HepG2 (cell line): ENCODE measurements around the gene TCOF1.

Experiments used
- CTCF ChIP-seq: sonication (generic); formaldehyde crosslinking; IDR thresholded peaks from 2 replicates; pipeline ENCODE4 v1.5.0; 2020; ENCODE audit warnings: mild to moderate bottlenecking, missing genetic modification reagents, moderate library complexity
- DMTF1 ChIP-seq: sonication (generic); formaldehyde crosslinking; IDR thresholded peaks from 2 replicates; pipeline ENCODE4 v1.4.0; 2020; ENCODE audit warnings: mild to moderate bottlenecking, missing genetic modification reagents
- MAX ChIP-seq: IDR thresholded peaks from 2 replicates; pipeline ENCODE4 v1.6.1; 2012; ENCODE audit warnings: inconsistent platforms
- MTA1 ChIP-seq: sonication (generic); formaldehyde crosslinking; IDR thresholded peaks from 2 replicates; pipeline ENCODE4 v1.4.0; 2020; ENCODE audit warnings: missing genetic modification reagents, mild to moderate bottlenecking, borderline replicate concordance
- RBAK ChIP-seq: sonication (generic); formaldehyde crosslinking; IDR thresholded peaks from 2 replicates; pipeline ENCODE4 v1.5.1; 2020; ENCODE audit warnings: mild to moderate bottlenecking, missing genetic modification reagents
- RFXANK ChIP-seq: IDR thresholded peaks from 2 replicates; pipeline ENCODE4 v1.6.1; 2016
- SCMH1 ChIP-seq: sonication (generic); formaldehyde crosslinking; IDR thresholded peaks from 2 replicates; pipeline ENCODE4 v1.9.0; 2021; ENCODE audit warnings: missing genetic modification reagents, mild to moderate bottlenecking, borderline replicate concordance
- USF2 ChIP-seq, 2 experiments: sonication (generic) in 1 of 2; formaldehyde crosslinking in 1 of 2; IDR thresholded peaks; 2 replicates each; pipeline versions ENCODE4 v1.5.1 to v1.6.1; 2011 to 2020; ENCODE audit warnings: borderline replicate concordance in 1 of 2, low read depth in 1 of 2, low read length in 1 of 2, mild to moderate bottlenecking in 1 of 2, missing genetic modification reagents in 1 of 2, moderate library complexity in 1 of 2
- ZFP62 ChIP-seq: sonication (generic); formaldehyde crosslinking; IDR thresholded peaks from 2 replicates; pipeline ENCODE4 v1.4.0; 2020; ENCODE audit warnings: missing genetic modification reagents
- ZNF24 ChIP-seq: fragments of 450-650 bp; IDR thresholded peaks from 2 replicates; pipeline ENCODE4 v1.6.1; 2017; ENCODE audit warnings: antibody characterized with exemption, mild to moderate bottlenecking
- ZNF274 ChIP-seq: sonication (generic); formaldehyde crosslinking; IDR thresholded peaks from 2 replicates; pipeline ENCODE4 v1.5.1; 2020; ENCODE audit warnings: mild to moderate bottlenecking, missing genetic modification reagents
- ZNF577 ChIP-seq: sonication (generic); formaldehyde crosslinking; IDR thresholded peaks from 2 replicates; pipeline ENCODE4 v1.4.0; 2020; ENCODE audit warnings: mild to moderate bottlenecking, low read depth, missing genetic modification reagents, borderline replicate concordance
- ZNF703 ChIP-seq: sonication (generic); formaldehyde crosslinking; IDR thresholded peaks from 2 replicates; pipeline ENCODE4 v1.5.1; 2020; ENCODE audit warnings: missing genetic modification reagents, mild to moderate bottlenecking, moderate library complexity, borderline replicate concordance

GRCh38 chr5:150419630-150420270 is 62.3 kb downstream of the TCOF1 start:
- TF ChIP-seq MAX (no peak), DMTF1 (CRISPR knock-in tag) (no peak), USF2 (IDR thresholded peaks at IDR 0.05; ENCODE audit: low read depth, low read length) (no peak), USF2 (CRISPR knock-in tag; IDR thresholded peaks at IDR 0.05; ENCODE audit: borderline replicate concordance) (no peak), RFXANK (CRISPR knock-in tag) (no peak), ZNF24 (no peak), ZNF274 (CRISPR knock-in tag) (no peak), ZFP62 (CRISPR knock-in tag) (no peak), SCMH1 (CRISPR knock-in tag) (no peak), MTA1 (CRISPR knock-in tag) (no peak), CTCF (CRISPR knock-in tag) (no peak), ZNF577 (no peak), RBAK (CRISPR knock-in tag) (no peak), ZNF703 (CRISPR knock-in tag) (no peak)
